GM12878 (cell line): ENCODE data around the gene RDH5. TPM values are rescaled to one million over a fixed set of nuclear protein-coding genes. Genes with fewer than 3 reads are reported as not detected.

Experiments
- BCL3 ChIP-seq: IDR thresholded peaks from 2 replicates; pipeline ENCODE4 v1.6.1; 2011; ENCODE audit warnings: borderline replicate concordance, low read depth, mild to moderate bottlenecking, moderate library complexity, low read length; ENCODE audit not compliant: insufficient read depth, poor library complexity, severe bottlenecking
- CHD4 ChIP-seq: fragments of 200-600 bp; sonication (generic); IDR thresholded peaks from 2 replicates; pipeline ENCODE4 v1.6.1; 2016; ENCODE audit warnings: mild to moderate bottlenecking
- ELK1 ChIP-seq: IDR thresholded peaks from 2 replicates; pipeline ENCODE4 v1.6.1; 2012; ENCODE audit warnings: low read depth, low read length, improper control_type of control experiment
- EZH2 ChIP-seq: IDR thresholded peaks from 2 replicates; pipeline ENCODE4 v1.6.1; 2012; ENCODE audit warnings: low read depth, mild to moderate bottlenecking, control low read depth, inconsistent platforms, low read length, borderline replicate concordance; ENCODE audit not compliant: control insufficient read depth
- GABPA ChIP-seq: IDR thresholded peaks from 2 replicates; pipeline ENCODE4 v1.6.1; 2014; ENCODE audit warnings: antibody characterized with exemption, low read depth, mild to moderate bottlenecking, inconsistent platforms
- HDAC6 ChIP-seq: fragments of 200-600 bp; sonication (generic); IDR thresholded peaks from one replicate; pipeline ENCODE4 v1.8.0; 2017; ENCODE audit warnings: antibody characterized with exemption; ENCODE audit not compliant: unreplicated experiment
- IRF3 ChIP-seq: fragments of 450-650 bp; IDR thresholded peaks from 2 replicates; pipeline ENCODE4 v1.6.1; 2014; ENCODE audit warnings: mild to moderate bottlenecking
- KDM1A ChIP-seq: fragments of 200-600 bp; sonication (generic); IDR thresholded peaks from 2 replicates; pipeline ENCODE4 v1.6.1; 2016; ENCODE audit warnings: borderline replicate concordance
- LARP7 ChIP-seq: fragments of 450-650 bp; IDR thresholded peaks from 2 replicates; pipeline ENCODE4 v1.6.1; 2017; ENCODE audit warnings: mild to moderate bottlenecking
- MTA3 ChIP-seq: IDR thresholded peaks from 2 replicates; pipeline ENCODE4 v1.6.1; 2012; ENCODE audit warnings: low read length, inconsistent platforms, borderline replicate concordance
- NBN ChIP-seq: fragments of 450-650 bp; IDR thresholded peaks from 2 replicates; pipeline ENCODE4 v1.6.1; 2016
- SMC3 ChIP-seq: IDR thresholded peaks from 2 replicates; pipeline ENCODE4 v1.6.1; 2011; ENCODE audit warnings: low read length, improper control_type of control experiment, borderline replicate concordance
- SREBF2 ChIP-seq: IDR thresholded peaks from 2 replicates; pipeline ENCODE4 v1.6.1; 2012; ENCODE audit warnings: mild to moderate bottlenecking, low read length
- TCF12 ChIP-seq: IDR thresholded peaks from 2 replicates; pipeline ENCODE4 v1.6.1; 2011; ENCODE audit warnings: low read depth, mild to moderate bottlenecking, low read length
- ZNF274 ChIP-seq: IDR thresholded peaks from one replicate; pipeline ENCODE4 v1.8.0; 2011; ENCODE audit not compliant: insufficient read length, insufficient read depth
- ZNF384 ChIP-seq: IDR thresholded peaks from 2 replicates; pipeline ENCODE4 v1.6.1; 2012; ENCODE audit warnings: low read depth, mild to moderate bottlenecking, low read length, improper control_type of control experiment, borderline replicate concordance
- ZNF687 ChIP-seq: fragments of 450-650 bp; IDR thresholded peaks from 2 replicates; pipeline ENCODE4 v1.6.1; 2017; ENCODE audit warnings: mild to moderate bottlenecking, moderate library complexity
- polyA plus RNA-seq, 11 experiments: library from polyadenylated mRNA; depleted of rRNA in 4 of 11; unstranded in 6 of 11; stranded (reverse) in 5 of 11; fragments of >200 nt; fragmentation: Nextera tagmentation in 4 of 11; fragmentation: Illumina TruSeq in 1 of 11; extraction: Ambion mirVana in 4 of 11; extraction: Trizol in 1 of 11; gene quantifications; 1 replicate in 1 of 11; 2 replicates in 10 of 11; pipeline versions ENCODE4 v1.2.1 to v1.2.3, GENCODE V29; 2011 to 2016; ENCODE audit warnings: inconsistent platforms in 2 of 11, missing spikeins in 2 of 11, low read depth in 1 of 11
- total RNA-seq, 4 experiments: library from RNA; depleted of rRNA in 3 of 4; stranded (reverse); fragments of >200 nt in 3 of 4; fragmentation: Illumina TruSeq in 1 of 4; extraction: Trizol in 1 of 4; gene quantifications; 2 replicates each; pipeline versions ENCODE4 v1.2.1 to v1.2.3, GENCODE V29; 2013 to 2021
- TF ChIP-seq, protein P1 (sequence below): IDR thresholded peaks from 2 replicates; pipeline ENCODE4 v1.6.1; 2012; ENCODE audit warnings: low read length, inconsistent platforms
- TF ChIP-seq, protein P2 (sequence below): fragments of 450-650 bp; IDR thresholded peaks from 2 replicates; pipeline ENCODE4 v1.6.1; 2017; ENCODE audit warnings: mild to moderate bottlenecking

RDH5 gene
- total and polyA plus RNA-seq, 10 of the 15 experiments (the other 5 are each of a cell fraction or from before 2014, with no cell fraction given): 2.6 to 11.6 (median 7.3) TPM

DNA sequence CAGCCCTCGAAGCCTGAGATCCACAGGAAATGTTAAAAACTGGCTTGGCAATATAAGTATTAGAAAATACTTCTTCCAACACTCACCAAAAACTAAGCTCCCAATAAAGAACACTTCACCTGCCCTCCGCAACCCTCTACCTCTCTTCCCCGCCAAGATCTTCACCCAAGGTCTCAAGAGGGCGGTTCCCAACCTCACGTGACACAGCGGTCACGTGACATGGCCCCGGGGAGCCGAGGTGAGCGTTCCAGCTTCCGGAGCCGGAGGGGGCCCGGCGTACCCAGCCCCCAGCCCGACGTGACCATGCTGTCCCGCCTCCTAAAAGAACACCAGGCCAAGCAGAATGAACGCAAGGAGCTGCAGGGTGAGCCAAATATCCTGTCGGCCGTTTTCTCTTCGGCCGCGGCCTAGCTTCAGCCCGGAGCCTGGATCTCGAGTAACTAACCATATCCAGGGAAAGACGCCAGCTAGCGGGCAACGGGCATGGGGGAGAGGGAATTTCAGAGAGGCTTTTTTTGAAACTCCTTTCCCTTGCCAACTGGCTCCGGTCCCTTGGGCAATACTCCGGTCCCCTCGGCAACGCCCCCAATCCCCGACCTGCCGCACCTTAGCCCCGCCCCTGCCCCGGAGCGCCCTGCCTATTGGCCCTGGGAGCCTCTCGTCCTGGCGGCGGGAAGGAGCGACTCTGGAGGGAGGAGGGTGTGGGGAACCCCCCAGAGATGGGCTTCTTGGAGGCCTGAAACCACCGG is 4.2 kb upstream of the RDH5 start, which contains the start of gene BLOC1S1 (continued):
- TF ChIP-seq IRF3: 0 out of 2 replicates have a peak, but pooled peaks have one; percentile 10
- no peak for TF ChIP-seq ZNF384
- TF ChIP-seq NBN: peak; percentile 77
- peak; percentile 69; the same call in 1 of the 2 replicates for TF ChIP-seq ZNF687
- peak; percentile 77; the same call in 1 of the 2 replicates for TF ChIP-seq GABPA
- TF ChIP-seq KDM1A: no peak
- no peak for TF ChIP-seq HDAC6
- TF ChIP-seq, protein P1, sequence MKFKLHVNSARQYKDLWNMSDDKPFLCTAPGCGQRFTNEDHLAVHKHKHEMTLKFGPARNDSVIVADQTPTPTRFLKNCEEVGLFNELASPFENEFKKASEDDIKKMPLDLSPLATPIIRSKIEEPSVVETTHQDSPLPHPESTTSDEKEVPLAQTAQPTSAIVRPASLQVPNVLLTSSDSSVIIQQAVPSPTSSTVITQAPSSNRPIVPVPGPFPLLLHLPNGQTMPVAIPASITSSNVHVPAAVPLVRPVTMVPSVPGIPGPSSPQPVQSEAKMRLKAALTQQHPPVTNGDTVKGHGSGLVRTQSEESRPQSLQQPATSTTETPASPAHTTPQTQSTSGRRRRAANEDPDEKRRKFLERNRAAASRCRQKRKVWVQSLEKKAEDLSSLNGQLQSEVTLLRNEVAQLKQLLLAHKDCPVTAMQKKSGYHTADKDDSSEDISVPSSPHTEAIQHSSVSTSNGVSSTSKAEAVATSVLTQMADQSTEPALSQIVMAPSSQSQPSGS: no peak
- no peak for TF ChIP-seq ZNF274
- TF ChIP-seq TCF12: peak; percentile 62
- TF ChIP-seq LARP7: peak; percentile 80
- TF ChIP-seq CHD4: no peak
- no peak for TF ChIP-seq SREBF2
- peak; percentile 75 for TF ChIP-seq BCL3
- TF ChIP-seq SMC3: no peak
- TF ChIP-seq, protein P2, sequence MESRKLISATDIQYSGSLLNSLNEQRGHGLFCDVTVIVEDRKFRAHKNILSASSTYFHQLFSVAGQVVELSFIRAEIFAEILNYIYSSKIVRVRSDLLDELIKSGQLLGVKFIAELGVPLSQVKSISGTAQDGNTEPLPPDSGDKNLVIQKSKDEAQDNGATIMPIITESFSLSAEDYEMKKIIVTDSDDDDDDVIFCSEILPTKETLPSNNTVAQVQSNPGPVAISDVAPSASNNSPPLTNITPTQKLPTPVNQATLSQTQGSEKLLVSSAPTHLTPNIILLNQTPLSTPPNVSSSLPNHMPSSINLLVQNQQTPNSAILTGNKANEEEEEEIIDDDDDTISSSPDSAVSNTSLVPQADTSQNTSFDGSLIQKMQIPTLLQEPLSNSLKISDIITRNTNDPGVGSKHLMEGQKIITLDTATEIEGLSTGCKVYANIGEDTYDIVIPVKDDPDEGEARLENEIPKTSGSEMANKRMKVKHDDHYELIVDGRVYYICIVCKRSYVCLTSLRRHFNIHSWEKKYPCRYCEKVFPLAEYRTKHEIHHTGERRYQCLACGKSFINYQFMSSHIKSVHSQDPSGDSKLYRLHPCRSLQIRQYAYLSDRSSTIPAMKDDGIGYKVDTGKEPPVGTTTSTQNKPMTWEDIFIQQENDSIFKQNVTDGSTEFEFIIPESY: no peak
- peak; percentile 74; the same call in 1 of the 2 replicates for TF ChIP-seq ELK1
- TF ChIP-seq EZH2: no peak
- TF ChIP-seq MTA3: no peak
